22Rv1 (cell line): Measurements from ENCODE around the gene CHID1.

Experiments
- H3K27ac ChIP-seq: fragments of 450-650 bp; 2 replicates; pipeline ENCODE4 v1.5.1; 2017
- CTCF ChIP-seq: fragments of 450-650 bp; IDR thresholded peaks from 2 replicates; pipeline ENCODE4 v1.5.1; 2017; ENCODE audit warnings: mild to moderate bottlenecking
- ZFX ChIP-seq: fragments of 450-650 bp; IDR thresholded peaks from 2 replicates; pipeline ENCODE4 v1.6.1; 2017; ENCODE audit warnings: antibody characterized with exemption, borderline replicate concordance

CHID1 gene

DNA sequence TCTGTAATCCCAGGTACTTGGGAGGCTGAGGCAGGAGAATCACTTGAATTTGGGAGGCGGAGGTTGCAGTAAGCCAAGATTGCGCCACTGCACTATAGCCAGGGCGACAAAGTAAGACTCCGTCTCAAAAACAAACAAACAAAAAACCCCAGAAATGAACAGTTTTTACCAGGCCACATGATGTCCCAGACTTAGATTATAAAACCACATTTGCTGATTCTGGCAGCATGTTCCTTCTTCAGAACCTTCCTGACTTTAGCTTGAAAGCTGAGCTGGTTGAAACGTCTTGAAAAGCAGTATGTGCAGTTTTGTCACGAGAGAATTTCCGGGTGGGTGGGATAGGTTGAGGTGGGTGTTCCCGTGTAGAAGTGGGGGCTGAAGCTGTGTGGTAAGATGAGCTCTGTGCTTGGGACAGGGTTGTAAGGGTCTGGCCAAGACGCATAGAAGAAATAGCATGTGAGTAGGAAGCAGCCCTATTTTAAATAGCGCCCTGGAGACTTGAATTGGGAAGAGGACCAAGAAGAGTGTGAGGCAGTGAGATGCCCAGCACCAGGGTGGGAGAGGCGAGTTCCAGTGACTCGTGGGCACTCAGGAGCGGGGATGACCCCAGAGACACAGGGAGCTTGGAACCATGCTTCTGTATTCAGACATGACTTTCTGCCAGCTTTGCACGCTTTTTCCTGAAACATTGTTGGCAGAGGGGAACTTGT lies 22.7 kb upstream of the CHID1 start:
- TF ChIP-seq CTCF: no peak
- no peak for TF ChIP-seq ZFX
- no peak overlapping the region for H3K27ac ChIP-seq

DNA sequence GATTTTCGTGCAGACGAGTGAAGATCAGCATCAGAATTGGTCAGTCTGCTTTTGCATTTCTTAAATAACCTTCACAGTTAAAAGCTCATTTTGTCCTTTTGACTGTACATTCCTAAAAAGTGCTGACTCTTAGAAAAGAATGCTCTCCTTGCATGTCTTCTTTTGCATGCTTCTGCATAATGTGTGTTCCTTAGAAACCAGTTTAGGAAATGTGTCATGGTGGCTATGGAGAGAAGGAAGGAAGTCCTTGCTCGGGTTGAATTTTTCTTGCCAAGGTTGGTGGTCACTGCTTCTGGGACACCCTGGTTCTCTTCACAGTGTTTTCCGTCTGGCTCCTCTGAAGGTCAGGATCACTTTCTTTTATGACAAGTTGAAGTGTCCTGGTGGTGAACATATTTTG lies 21.8 kb upstream of the CHID1 start:
- TF ChIP-seq ZFX: no peak
- no peak for TF ChIP-seq CTCF
- no peak overlapping the region for H3K27ac ChIP-seq

- H3K27ac ChIP-seq: no peak overlapping the region
- TF ChIP-seq CTCF (no peak), ZFX (no peak)
These were observed 20.8 kb upstream of the CHID1 start for GRCh38 chr11:931385-931784.

GRCh38 chr11:929405-929804 lies 18.8 kb upstream of the CHID1 start:
- TF ChIP-seq CTCF: no peak
- H3K27ac ChIP-seq: no peak overlapping the region

GRCh38 chr11:928786-929185 lies 18.2 kb upstream of the CHID1 start:
- no peak overlapping the region for H3K27ac ChIP-seq
- TF ChIP-seq ZFX: no peak
- no peak for TF ChIP-seq CTCF

- 0 out of 2 replicates have a peak overlapping the region, but pooled peaks have one; percentile 63 for H3K27ac ChIP-seq
These were observed 17.3 kb upstream of the CHID1 start for GRCh38 chr11:927871-928270.

More at GRCh38 chr11:927871-928270, 17.3 kb upstream of the CHID1 start:
- TF ChIP-seq ZFX (no peak), CTCF (no peak)
